HG03159 (cell line): ENCODE results near the gene BRD1.
"Not testable (repeated sequence)": the region's sequence is repeated elsewhere in the genome, so short reads cannot be mapped to it uniquely, and the experiment has no call there.

ENCODE experiments used
- ATAC-seq: cut with Tn5 transposase; IDR thresholded peaks from one replicate; pipeline ENCODE4 v1.9.1; 2021; ENCODE audit warnings: mild to moderate bottlenecking, moderate library complexity; ENCODE audit not compliant: unreplicated experiment

Gene BRD1

DNA sequence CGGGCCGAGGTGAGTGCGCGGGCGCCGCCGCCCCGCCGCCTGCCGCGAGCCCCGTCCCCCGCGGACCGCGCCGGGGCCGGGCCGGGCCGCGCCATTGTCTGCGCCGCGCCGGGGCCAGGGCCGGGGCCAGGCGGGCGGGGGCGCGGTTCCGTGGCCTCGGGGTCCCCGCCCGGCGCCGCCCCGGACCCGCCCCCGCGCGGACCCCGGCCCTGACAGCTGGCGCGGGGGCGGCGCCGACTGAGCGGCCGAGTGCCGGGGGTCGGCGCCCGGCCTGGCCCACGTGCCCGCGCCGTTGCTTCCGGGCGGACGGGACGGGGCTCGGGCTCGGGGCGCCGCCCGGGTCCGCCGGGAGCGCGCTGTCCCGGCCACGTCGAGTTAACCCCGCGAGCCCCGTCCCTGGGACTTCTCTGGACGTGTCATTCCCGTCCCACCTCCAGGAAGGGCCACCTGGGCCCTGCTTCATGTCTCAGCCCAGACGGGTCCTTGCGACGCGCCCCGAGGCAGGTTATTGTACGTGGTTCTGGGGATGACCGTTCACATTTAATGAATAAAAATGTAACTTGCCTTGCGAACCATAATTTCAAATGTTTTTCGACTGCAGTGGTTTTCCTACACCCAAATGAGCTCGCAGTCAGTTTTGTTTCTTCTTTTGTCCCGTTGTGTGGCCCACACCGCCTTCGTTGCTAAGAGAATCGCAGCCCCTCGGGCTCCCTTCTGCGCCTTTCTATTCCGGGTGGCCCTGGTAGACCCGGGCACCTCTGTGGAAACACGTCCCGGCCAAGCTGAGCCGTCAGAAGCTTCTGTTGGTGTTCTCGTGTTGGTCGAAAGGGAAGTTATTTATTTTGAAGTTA, 26.5 kb upstream of the BRD1 start:
- ATAC-seq: peak; percentile 13

DNA sequence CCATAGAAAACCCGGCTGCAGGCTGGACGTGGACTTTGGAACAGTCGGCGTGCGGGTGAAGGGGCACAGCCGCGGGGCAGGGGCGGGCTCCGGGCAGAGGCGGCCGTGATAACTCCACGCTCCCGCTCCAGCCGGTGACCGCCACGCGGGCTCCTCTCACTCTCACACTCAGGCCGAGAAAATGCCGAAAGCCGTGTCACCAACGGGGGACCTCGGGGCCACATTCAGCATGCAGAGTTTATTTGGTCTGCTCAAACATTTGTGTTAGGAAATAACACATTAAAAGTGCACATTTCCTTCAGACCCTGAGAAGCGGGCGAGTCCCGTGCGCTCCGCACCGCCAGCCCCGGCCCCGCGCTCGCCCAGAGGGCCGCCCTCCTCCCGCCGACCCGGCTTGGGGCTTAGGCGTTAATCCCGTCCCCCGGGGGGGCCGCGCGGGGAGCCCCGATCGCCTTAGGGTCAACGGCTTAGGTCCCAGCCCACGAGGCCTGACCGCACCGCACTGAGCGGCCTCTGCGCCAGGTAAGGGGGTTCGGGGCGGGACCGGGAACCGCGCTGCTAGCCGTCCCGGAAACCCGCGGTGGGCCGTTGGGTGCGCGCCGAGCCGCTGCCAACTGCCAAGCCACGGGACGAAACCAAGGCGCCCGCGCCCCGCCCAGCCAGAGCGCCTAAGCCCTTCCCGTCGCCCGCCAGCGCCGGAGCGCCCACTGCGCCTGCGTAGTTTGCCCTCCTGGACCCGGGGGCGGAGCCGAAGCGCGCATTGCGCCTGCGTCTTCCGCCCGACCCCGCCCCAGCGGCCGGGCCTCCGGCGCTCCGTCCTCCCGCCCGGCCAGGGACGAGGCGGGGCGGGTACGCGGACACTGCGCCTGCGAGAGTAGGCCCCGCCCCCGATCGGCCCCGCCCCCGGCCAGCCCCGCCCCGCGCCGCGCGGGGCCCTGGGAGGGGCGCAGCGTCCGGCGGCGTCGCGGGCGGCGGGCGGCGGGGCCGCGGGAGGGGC, 25.5 kb upstream of the BRD1 start, which contains the start of gene ZBED4:
ZBED4 (plus strand) TSS at position 947 of the 997 bp plus-strand sequence. CDS start 29,819 bp downstream, outside the sequence.
- peak; percentile 73 for ATAC-seq

DNA sequence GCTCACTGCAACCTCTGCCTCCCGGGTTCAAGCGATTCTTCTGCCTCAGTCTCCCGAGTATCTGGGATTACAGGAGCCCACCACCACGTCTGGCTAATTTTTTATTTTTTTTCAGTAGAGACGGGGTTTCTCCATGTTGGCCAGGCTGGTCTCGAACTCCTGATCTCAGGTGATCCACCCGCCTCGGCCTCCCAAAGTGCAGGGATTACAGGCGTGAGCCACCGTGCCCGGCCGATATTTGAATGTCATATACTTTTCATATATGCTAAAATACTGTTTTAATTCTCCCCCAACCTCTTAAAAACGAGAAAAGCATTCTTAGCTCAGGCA, 24.9 kb upstream of the BRD1 start:
- ATAC-seq: not testable (repeated sequence)

DNA sequence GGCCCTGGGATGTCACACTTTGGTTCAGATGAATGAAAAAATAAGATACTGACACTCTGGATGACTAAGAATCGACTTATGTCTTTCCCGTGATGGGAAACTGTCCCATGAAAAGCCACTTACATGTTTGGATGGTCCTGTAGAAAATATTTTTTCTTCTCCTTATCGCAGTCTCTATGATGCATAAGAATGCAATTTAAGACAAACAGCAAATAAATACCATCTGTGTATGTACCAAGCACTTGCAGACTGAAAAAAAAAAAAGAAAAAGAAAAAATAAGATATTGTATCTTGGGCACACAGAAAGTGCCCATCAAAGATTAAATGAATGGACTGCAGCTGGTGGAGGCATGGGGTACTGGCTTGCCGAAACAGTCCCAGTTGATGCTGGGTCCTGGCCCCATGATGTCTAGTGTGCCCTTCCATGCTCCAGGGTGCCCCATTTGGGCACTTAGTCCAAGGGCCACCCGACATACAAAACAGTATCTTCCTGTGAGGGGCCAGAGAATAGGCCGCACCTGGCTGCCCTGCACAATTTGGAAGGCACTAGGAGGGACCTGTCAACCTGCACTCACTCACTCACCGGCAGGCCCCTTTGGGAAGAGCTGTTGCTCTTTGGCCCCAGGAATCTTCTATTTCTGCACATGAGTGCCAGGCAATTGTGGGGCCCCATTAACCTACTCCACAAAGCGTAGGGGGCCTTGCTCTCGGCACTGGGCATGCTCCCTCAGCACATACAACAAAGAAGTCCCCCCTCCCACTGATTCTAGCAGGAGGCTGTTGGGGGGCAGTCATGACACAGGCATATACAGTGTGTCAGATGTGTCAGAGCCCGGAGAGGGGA, 23.5 kb upstream of the BRD1 start:
- ATAC-seq: no peak

DNA sequence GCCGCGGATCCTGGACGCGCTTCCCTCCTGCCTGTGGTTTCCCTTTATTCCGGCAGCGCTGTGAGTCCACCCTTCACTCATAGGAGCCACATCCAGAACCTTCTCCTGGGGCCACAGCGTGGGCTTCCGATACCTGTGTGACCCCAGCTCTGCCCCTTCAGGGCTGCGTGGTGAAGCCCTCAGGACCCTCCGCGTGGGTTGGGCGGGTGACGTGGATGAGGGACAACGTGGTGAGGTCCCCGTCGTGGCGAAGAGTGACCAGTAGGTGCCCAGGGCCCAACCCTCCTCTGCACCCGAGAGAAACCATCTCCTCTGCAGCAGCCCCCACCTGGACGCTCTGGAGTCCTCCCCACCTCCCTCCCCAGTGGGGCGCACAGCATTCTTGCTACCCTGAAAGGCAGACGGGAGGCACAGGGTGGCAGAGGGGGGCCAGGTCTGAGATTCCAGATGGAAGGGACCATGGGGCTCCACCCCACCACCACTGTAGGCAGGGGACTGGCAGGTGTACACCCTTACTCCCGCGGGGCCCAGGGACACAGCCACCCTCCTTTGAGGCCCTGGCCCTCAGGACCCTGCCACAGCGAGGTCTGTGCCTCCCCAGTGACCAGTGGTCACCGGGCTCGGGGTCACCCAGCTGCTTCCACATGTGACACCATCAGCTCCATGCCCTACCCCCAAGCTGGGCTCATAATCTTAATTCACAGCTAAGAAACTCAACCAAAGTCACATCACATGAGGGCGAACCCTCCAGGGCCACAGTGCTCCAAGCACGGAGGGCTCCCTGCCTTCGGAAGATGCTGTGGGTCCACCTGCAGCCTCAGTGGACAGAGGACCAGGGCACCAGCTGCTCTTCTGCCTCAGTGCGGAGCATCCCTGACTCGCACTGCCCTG, 22.6 kb upstream of the BRD1 start:
- no peak for ATAC-seq

DNA sequence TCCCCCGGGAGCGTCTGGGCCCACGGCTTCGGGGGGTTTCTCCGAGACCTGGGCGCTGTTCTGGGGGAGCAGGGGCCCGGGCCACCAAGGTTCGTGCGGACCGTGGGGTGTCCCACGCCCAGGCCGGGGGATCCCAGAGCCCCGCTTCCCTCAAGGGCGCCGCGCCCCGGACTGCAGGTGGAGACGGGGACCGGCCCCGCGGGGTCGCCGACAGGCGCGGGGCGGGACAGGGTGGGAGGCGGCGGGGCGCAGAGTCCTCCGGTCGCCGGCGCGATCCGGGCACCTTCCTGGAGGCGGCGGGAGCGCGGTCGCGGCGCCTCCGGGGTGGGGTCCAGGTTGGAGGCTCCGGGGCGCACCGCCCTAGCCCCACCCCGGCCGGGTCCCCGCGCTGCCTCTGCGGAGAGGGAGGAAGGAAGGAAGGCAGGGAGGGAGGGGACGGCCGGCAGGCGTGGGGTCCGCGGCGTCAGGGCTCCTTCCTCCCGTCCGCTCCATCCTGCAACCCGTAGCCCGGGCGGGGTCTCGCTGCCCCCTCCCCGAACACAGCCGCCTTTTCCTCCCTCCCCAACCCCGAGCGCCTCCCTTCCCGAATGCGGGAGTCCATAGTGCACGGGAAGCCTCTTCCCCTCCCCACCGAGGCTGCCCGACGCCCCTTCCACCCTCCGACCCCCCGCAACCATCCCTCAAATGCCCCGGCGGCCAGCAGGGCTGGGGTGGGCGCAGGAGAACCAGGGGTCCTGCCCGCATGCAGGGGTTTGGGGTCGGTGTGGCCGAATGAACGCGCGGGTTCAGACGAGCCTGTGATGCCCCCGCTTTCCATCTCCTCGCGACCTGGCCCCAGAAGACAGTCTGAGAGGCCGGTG, 21.7 kb upstream of the BRD1 start:
- no peak for ATAC-seq

DNA sequence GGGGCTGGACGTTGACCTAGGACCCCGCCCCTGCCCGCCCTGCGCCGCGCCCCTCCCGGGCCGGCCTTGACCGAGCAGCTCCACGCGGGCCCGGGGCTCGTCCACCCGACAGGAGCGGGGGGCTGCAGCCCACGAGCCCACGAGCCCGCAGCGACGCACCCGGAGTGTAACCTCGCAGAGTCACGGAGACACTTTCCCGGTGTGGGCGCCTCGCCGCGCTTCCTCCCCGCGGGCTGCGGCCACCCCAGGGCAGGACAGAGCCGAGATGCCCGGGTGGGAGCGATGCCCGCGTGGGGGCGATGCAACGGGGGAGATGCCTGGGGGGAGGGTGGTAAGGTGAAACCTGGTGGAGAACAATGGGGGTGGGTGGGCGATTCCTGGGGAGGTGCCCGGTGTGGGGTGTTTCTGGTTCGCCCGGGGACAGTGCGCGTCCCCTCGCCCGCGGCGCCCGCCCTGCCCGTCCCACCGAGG, 21.1 kb upstream of the BRD1 start:
- no peak for ATAC-seq

DNA sequence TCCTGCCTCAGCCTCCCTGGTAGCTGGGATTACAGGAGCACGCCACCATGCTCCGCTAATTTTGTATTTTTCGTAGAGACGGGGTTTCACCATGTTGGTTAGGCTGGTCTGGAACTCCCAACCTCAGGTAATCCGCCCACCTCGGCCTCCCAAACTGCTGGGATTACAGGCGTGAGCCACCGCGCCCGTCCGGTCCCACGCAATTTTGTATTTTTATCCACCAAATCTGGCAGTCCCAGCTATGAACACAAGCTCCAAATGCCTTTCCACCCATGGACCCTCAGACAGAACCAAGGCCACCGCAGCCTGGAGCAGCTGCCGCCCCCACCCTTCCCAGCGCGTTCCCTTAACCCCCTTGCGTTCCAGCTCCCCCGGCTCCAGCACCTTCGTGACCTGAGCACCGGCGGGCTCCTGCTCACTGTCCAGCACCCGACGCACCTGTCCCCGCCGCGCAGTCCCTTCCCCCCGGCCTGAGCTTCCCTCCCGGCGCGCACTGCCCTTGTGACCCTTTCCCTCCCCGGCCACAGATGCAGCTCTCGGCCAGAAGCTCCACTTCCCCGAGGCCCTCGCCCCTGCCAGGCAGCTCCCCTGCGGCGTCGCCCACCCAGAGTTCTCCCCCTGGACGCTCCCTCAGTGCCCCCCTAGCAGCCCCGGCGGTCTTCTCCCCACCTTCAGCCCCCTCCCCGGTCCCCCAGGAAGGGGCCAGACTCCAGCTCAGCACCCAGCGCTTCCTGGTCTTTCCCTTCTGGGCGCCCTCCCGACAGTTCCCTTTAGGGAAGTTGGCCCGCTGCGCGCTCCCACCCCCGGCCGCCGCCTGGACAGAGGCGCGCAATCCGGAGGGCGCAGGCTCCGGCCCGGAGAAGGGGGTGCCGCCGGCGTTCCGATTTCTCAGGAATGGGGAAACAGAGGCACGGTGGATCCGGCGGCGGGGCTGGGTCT, 20.3 kb upstream of the BRD1 start:
- ATAC-seq: no peak

DNA sequence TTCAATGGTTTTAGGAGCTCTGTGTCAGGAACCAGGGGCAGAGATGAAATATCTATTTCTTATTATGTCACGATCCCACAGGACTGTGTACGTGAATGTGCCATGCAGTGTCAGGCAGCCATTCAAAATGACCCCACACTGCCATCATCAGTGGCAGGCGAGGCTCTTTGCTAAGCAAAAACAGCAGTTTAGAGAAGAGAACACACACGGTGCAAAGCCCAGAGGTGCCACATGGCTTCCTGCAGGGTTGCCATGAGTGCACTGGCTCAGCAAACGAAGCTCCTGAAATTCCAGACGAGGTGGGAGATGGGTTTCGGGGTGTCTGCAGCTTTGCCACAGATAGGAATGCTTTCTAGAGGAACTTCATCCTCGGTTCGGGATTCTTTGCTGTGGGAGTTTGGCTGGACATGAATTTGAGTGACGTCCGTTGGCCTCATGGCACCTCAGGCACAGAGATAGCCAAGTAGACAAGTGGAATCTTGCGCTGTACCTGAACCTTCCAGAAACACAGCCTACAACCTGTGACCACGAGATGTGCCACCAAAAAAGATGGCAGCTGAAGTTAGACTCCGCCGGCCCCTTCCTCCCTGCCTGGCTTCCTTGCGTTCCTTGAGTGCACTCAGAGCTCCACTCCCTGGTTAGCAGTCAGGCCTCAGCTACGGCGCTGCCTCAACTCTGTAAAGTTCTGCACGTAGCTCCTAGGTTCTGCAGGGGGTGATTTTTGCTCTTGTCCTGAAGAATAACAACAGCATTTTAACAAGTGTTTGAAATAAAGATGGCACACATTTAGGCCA, 18.2 kb upstream of the BRD1 start:
- ATAC-seq: no peak

DNA sequence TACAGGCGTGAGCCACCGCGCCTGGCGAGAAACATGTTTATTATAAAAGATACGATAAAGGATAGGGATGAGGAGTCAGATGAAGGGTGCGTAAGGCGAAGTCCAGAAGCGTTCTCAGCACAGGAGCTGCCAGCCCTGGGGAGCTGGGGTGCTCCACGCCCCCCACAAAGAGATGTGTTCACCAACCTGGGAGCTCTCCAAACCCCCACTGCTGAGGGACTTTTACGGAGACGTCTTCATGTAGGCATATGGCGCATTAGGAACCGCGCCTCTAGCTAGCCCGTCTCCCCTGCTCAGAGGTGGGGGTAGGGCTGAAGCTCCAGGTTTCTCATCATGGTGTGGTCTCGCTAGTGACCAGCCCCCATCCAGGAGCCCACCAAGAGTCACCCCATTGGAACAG, 17.6 kb upstream of the BRD1 start:
- no peak for ATAC-seq

DNA sequence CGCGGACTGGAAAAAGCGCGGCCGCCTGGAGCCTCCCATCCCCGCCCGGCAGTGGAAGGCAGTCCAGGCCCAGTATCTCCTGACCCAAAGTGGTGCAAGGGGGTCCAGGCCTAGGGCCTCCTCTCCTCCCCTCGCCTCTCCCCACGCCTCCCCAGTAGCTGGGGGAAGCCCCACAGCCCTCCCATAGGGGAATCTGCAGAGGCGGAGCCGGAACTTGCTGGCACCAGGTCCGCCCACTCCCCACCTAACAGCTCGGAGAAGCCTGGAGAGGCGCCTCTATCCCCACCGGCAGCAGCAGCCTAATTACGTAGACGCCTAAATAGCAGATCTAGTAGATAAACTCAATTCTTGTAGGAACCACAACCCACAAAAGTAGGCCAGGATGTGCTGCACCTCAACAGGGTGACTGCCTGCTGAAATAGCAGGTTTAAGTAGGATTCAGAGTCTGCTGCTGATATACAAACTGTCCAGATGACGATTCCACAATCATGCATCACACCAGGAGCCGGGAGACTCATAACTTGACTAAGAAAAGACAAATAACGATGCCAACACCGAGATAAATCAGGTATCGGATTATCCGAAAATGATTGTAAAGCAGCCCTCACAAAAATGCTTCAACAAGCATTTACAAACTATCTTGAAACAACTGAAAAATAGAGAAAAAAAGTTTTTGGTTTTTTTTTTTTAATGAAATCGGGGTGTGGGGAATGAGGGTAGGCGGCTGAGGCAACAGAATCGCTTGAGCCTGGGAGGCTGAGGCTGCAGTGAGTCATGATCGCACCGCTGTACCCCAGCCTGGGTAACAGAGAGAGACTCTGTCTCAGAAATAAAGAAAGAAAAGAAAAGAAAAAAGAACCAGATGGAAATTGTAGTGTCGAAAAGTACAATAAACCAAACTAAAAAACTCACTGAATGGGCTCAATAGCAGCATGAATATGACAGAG, 11.4 kb upstream of the BRD1 start:
- ATAC-seq: no peak

DNA sequence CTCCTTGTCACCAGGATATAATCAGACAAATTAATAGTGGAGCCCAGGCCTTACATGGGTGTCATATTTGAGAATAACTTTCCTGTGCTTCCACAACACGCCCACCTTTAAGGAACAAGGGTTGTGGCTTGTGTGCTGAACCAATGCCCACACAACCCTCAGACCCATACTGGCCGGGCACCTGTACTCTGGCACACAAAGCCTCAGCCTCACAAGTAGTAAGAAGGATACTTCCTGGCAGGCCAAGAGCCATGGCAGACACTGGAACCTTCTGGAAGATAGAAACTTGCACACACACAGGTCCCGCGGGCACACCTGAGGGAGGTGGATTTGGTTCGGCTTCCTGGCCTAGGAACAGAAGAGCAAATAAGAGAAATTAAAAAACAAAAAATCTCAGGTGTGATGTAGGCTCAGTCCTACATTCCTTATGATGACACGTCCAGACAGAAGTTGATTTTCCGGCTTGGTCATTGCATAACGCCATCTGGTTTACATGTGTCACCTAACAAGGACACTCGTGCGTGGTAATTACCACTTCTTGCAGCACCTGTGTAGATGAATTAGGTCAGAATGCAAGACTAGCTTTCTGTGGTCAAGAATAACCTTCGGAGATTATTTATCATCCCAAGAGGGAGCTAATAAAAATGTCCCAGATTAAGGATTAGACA, 5.8 kb upstream of the BRD1 start:
- no peak for ATAC-seq

DNA sequence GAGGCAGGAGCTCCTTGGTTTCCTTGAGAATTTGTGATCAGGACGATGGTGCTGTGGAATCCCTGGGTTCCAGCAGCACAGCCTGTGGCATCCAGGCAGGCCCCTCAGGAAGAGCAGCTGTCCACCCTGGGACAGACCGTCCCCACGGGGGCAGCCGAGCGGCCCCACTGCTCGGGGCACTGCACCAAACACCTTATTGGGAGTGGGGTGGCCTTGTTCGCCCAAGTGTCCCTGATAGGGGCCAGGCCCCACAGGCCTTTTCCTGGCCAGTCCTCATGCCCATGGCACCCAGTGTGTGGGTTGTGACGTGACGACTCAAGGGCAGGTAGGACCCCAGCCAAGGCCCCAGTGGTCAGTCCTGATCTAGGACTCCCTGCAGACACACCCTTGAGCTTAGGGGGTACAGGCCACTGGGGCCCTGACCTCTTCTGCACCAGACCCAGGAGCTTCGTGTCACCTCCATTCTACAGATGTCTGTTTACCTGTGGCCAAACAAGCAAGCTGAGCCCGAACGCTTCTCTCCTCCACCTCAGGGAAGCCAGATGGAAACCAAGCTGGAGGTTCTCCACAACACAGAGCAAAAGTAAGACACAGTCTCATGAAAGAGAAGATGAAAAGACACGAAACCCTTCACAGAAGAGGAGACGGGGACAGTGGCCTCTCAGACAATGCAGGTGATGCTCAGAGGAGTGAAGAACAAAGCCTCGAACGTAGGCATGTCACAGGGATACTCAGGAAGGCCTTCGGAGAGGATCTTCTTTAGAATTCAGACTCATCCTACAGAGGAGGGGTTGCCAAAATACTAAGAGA, 1.6 kb upstream of the BRD1 start:
- no peak for ATAC-seq

DNA sequence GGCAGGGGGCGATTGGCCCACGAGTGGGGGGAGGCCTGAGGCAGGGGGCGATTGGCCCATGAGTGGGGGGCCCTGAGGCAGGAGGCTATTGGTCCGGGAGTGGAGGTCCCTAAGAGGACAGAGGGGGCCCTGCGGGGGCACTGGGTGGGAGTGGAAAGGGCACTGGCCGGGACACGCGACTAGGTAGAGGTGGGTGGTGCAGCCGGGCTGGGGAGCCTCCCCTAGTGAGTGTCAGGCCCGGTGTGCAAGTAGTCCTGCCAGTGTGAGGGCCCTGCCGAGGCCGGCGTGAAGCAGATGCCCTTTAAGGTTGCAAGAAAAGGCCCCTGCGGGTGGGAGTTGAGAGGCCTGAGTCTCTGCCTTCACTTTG, 909 bp upstream of the BRD1 start:
- ATAC-seq: no peak
